Body of pancreas (tissue), 4 donors: ENCODE results near the gene TRIM17. TPM values are rescaled to one million over a fixed set of nuclear protein-coding genes. Genes with fewer than 3 reads are reported as not detected.

Experiments
- ATAC-seq: fragments of 150-250 bp; one replicate; pipeline ENCODE4 v1.9.1; 2016
- DNase-seq, 4 donors: peaks; one replicate each; pipeline ENCODE4 v3.0.0-alpha.2; 2019
- H3K27ac ChIP-seq, 4 donors: fragments of 200-600 bp; sonication (generic); 1 replicate in 3 of 4; 2 replicates in 1 of 4; pipeline versions ENCODE4 v1.5.1 to v1.6.1; 2016 to 2019; ENCODE audit warnings: mild to moderate bottlenecking in 1 of 4, mixed read lengths in 1 of 4, moderate library complexity in 1 of 4
- H3K27me3 ChIP-seq, 2 donors: fragments of 200-600 bp; sonication (generic); one replicate each; pipeline ENCODE4 v1.6.0; 2016; ENCODE audit warnings: mild to moderate bottlenecking in 1 of 2
- H3K36me3 ChIP-seq, 2 donors: fragments of 200-600 bp; sonication (generic); replicated peaks in 1 of 2; 2 replicates each; pipeline ENCODE4 v1.5.1; 2016; ENCODE audit warnings: low read depth in 2 of 2; ENCODE audit not compliant: insufficient read depth in 1 of 2
- H3K4me1 ChIP-seq: fragments of 200-600 bp; sonication (generic); one replicate; pipeline ENCODE4 v1.6.0; 2016
- H3K4me3 ChIP-seq, 2 donors: fragments of 200-600 bp; sonication (generic); 1 replicate in 1 of 2; 2 replicates in 1 of 2; pipeline ENCODE4 v1.5.1; 2016 to 2019
- H3K9me3 ChIP-seq, 3 donors: fragments of 200-600 bp; sonication (generic); 1 replicate in 2 of 3; 2 replicates in 1 of 3; pipeline ENCODE4 v1.5.1; 2016
- CTCF ChIP-seq, 7 experiments: fragments of 450-650 bp in 4 of 7; fragments of 200-600 bp in 3 of 7; sonication (generic) in 3 of 7; IDR thresholded peaks; one replicate each; pipeline ENCODE4 v1.5.1; 2016 to 2019; ENCODE audit warnings: antibody characterized with exemption in 7 of 7
- POLR2A ChIP-seq, 3 donors: fragments of 450-650 bp; IDR thresholded peaks; one replicate each; pipeline ENCODE4 v1.6.1; 2016; ENCODE audit warnings: antibody characterized with exemption in 3 of 3, mild to moderate bottlenecking in 2 of 3
- WGBS, 2 donors: methylation state at CpG; one replicate each; pipeline ENCODE4 v1.1.5; 2017; 5-methylcytosine and 5-hydroxymethylcytosine counted together
- intact Hi-C: fragments of 100-400 bp; cut with DNase I; formaldehyde crosslinking; loops from one replicate; pipeline ENCODE4 v1.15.1; 2023
- total RNA-seq, 2 donors: library from RNA; depleted of rRNA; stranded (reverse); fragments of >200 nt; gene quantifications; one replicate each; pipeline ENCODE4 v1.1.0, GENCODE V29; 2016

The TRIM17 gene
- total RNA-seq, 2 donors from 2014 or later, result 1.0 TPM; not detected in 1

GRCh38 chr1:228414511-228415211 lies 2.0 kb downstream of the TRIM17 start:
- H3K27ac ChIP-seq, result no peak overlapping the region
- no peak overlapping the region for H3K4me3 ChIP-seq
- ATAC-seq, result no peak
- H3K27me3 ChIP-seq, result peaks cover 0 to 12% of the 10 kb centered on the region in 2 donors
- DNase-seq, result no peak
- no peaks in the 10 kb centered on the region for H3K9me3 ChIP-seq
- H3K4me1 ChIP-seq, result peaks cover 24% of the 10 kb centered on the region
- intact Hi-C loops, result no loop called here
- TF ChIP-seq CTCF (IDR thresholded peaks at IDR 0.05) (no peak), POLR2A (IDR thresholded peaks at IDR 0.05) (no peak)
- 73 to 75% methylated on average over 11 to 25 of the region's 25 CpGs for WGBS, 2 donors
- H3K36me3 ChIP-seq, result no peaks in the 10 kb centered on the region

DNA sequence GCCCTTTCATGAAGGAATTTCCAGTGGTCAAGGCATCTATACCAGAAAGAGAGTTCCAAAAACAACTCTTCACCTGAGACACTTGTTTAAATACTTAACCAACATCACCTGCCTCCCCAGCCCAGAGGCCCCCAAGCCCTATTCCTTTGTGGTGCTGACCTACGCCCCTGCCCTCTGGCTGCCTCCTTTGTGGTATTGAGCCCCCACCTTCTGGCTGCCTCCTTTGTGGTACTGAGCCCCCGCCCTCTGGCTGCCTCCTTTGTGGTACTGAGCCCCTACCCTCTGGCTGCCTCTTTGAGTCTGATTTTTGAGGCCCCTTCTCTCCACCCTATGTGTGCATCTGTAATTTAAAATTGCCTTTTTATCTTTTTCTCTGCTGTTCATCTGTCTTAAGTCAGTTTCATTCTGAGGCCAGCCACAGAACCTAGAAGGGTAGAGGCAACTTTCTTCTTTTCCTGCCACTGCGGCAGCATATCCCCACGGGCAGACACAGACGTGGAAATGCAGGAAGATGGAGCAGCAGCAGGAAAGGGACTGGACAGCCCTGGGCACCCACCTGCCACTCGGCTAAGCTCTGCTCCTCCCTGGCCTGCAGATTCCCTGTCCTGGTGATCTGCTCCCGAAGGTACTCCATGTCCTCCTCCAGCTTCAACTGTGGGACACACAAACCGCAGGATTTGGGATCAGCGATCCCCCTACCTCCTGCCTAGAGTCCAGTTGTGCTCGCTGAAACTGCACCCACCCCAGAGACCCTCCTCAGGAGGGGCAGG lies 3.2 kb downstream of the TRIM17 start:
- Histone ChIP-seq H3K9me3 (no peaks in the 10 kb centered on the region), H3K4me3 (no peak overlapping the region), H3K4me1 (peaks cover 24% of the 10 kb centered on the region), H3K27me3 (peaks cover 0 to 12% of the 10 kb centered on the region in 2 donors), H3K27ac (no peak overlapping the region), H3K36me3 (no peaks in the 10 kb centered on the region)
- intact Hi-C loops, result no loop called here
- no peak for DNase-seq
- TF ChIP-seq POLR2A (IDR thresholded peaks at IDR 0.05) (no peak), CTCF (IDR thresholded peaks at IDR 0.05) (no peak)
- no peak for ATAC-seq
- WGBS, 2 donors, result 77 to 86% methylated on average over 10 of the region's 10 CpGs

DNA sequence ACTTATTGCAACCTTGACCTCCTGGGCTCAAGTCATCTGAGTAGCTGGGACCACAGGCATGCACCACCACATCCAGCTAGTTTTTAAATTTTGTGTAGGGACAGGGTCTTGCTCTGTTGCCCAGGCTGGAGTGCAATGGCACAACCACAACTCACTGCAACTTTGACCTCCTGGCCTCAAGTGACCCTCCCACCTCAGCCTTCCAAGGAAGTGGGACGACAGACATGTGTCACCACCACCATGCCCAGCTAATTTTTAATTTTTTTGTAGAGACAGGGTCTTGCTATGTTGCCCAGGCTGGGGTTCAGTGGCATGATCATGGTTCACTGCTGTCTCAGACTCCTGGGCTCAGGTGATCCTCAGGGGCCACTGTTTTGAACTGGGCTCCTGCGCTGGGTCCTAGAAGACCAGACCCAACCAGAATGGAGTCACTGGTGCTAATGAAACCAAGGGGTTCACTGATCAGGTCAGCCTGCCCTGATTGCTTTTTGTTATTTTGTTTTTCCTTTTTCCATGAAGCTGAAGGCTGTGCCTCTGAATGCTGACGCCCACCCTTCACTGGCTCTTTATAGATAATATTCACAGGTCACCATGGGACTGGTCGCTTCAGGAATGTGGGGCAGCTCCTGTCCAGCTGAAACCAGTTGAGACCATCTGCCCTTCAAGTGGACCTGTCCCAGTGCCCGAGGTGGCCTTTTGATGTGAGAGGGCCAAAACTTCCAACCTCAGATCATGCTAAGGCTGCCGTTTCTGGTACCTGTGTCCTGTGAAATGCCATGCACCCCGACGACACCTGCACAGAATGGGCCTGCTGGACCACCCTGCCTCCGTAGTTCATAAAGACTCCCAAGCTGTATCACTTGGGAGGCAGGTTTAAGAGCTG lies 4.9 kb downstream of the TRIM17 start:
- H3K4me3 ChIP-seq, result no peak overlapping the region
- intact Hi-C loops, result no loop called here
- no peaks in the 10 kb centered on the region for H3K36me3 ChIP-seq
- WGBS, 2 donors, result 77 to 82% methylated on average over 5 to 9 of the region's 9 CpGs
- no peak for DNase-seq
- ATAC-seq, result no peak
- H3K27ac ChIP-seq, result no peak overlapping the region
- peaks cover 0 to 8% of the 10 kb centered on the region in 2 donors for H3K27me3 ChIP-seq
- H3K4me1 ChIP-seq, result peaks cover 19% of the 10 kb centered on the region
- TF ChIP-seq POLR2A (IDR thresholded peaks at IDR 0.05) (no peak), CTCF (IDR thresholded peaks at IDR 0.05) (no peak)
- H3K9me3 ChIP-seq, result no peaks in the 10 kb centered on the region

DNA sequence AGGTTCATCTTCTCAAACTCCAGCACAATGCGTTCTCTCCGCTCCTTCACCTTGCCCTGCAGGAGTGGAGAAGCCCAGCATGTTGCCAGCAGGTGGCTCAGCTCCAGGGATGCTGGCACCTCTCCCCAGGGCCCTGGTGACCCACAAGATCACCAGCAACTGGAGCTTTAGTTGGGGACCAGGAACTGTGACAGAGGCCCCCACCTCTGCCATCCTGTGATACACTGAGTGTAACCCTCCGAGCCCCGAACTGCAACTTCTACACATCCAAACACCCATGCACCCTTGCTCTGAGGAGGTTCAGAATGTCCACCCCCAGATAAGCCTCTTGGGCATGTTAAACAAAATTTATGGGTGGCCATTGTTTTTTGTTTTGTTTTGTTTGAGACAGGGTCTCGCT lies 5.5 kb downstream of the TRIM17 start:
- no peaks in the 10 kb centered on the region for H3K9me3 ChIP-seq
- H3K36me3 ChIP-seq, result no peaks in the 10 kb centered on the region
- no peak overlapping the region for H3K4me3 ChIP-seq
- no peak overlapping the region for H3K27ac ChIP-seq
- intact Hi-C loops, result no loop called here
- no peak for TF ChIP-seq POLR2A (IDR thresholded peaks at IDR 0.05)
- TF ChIP-seq CTCF (IDR thresholded peaks at IDR 0.05), result no peak
- H3K4me1 ChIP-seq, result peaks cover 13% of the 10 kb centered on the region
- DNase-seq (no peak), ATAC-seq (no peak)
- WGBS, 2 donors, result 89 to 95% methylated on average over 5 of the region's 5 CpGs
- H3K27me3 ChIP-seq, result peaks cover 0 to 5% of the 10 kb centered on the region in 2 donors
